ENCODE data around the gene ROR1.

GRCh38 chr1:63813829-63814277 is 40.0 kb downstream of the ROR1 start:
- no peak for TF ChIP-seq IRF3 (IDR thresholded peaks at IDR 0.05; ENCODE audit: low read depth, low read length)
- no peak for TF ChIP-seq EP300 (IDR thresholded peaks at IDR 0.05; ENCODE audit: borderline replicate concordance in 1 of 2, low read depth in 1 of 2, low read length in 1 of 2)
- TF ChIP-seq CTCF (IDR thresholded peaks at IDR 0.05) = no peak
- no peak for TF ChIP-seq RFX5 (IDR thresholded peaks at IDR 0.05; ENCODE audit: low read length)
- TF ChIP-seq MAX (IDR thresholded peaks at IDR 0.05; ENCODE audit: low read depth) = no peak
- TF ChIP-seq USF2 (IDR thresholded peaks at IDR 0.05; ENCODE audit: borderline replicate concordance, low read depth, low read length) = no peak
- TF ChIP-seq FOSL2 (IDR thresholded peaks at IDR 0.05; ENCODE audit: borderline replicate concordance, low read depth) = 0 out of 2 replicates have a peak, but pooled peaks have one; percentile 11
